ENCODE measurements around the gene UROC1. TPM values are rescaled to one million over a fixed set of nuclear protein-coding genes. Genes with fewer than 3 reads are reported as not detected.

Gene UROC1
- total RNA-seq, 1 donor from 2014 or later = not detected

DNA sequence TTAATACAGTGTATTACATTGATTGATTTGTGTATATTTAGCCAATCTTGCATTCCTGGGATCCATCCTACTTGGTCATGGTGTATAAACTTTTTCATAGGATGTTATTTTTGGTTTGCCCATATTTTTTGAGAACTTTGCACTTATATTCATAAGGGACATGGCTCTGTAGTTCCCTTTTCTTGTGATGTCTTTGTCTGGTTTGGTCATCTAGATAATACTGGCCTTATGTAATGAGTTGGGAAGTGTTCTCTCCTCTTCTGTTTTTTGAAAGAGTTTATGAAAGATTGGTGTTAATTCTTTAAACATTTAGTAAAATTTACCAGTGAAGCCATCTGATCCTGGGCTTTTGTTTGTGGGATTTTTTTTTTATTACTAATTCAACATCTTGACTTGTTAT lies 15.9 kb upstream of the UROC1 start:
- intact Hi-C loops (cut with micrococcal nuclease) = no loop called here
- Mint-ChIP-seq H3K4me3 (ENCODE audit: low read depth) (no peak overlapping the region), H3K4me1 (ENCODE audit: low read depth) (no peaks in the 10 kb centered on the region), H3K27me3 (ENCODE audit: low read depth) (peaks cover 12% of the 10 kb centered on the region), H3K27ac (no peak overlapping the region), H3K9me3 (no peaks in the 10 kb centered on the region), H3K36me3 (ENCODE audit: low read depth) (no peaks in the 10 kb centered on the region)
- DNase-seq (ENCODE audit: low spot score) = no peak

DNA sequence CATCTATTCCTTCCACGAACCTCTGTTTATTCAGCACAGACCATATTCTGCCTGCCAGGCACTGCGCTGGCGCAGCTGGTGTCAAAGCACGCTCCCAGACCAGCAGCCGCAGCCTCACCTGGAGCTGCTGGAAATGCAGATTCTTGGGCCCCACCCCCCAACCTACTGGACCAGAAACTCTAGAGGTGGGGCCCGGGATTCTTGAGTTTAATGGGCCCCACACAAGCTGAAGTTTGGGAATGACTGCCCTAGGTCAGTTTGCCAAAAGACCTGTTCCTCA lies 13.4 kb upstream of the UROC1 start:
- no peak for DNase-seq (ENCODE audit: low spot score)
- intact Hi-C loops (cut with micrococcal nuclease) = no loop called here
- H3K4me1 Mint-ChIP-seq (ENCODE audit: low read depth) = no peaks in the 10 kb centered on the region
- H3K27me3 Mint-ChIP-seq (ENCODE audit: low read depth) = peaks cover 12% of the 10 kb centered on the region
- no peaks in the 10 kb centered on the region for H3K36me3 Mint-ChIP-seq (ENCODE audit: low read depth)
- no peak overlapping the region for H3K27ac Mint-ChIP-seq
- no peak overlapping the region for H3K4me3 Mint-ChIP-seq (ENCODE audit: low read depth)
- no peaks in the 10 kb centered on the region for H3K9me3 Mint-ChIP-seq

DNA sequence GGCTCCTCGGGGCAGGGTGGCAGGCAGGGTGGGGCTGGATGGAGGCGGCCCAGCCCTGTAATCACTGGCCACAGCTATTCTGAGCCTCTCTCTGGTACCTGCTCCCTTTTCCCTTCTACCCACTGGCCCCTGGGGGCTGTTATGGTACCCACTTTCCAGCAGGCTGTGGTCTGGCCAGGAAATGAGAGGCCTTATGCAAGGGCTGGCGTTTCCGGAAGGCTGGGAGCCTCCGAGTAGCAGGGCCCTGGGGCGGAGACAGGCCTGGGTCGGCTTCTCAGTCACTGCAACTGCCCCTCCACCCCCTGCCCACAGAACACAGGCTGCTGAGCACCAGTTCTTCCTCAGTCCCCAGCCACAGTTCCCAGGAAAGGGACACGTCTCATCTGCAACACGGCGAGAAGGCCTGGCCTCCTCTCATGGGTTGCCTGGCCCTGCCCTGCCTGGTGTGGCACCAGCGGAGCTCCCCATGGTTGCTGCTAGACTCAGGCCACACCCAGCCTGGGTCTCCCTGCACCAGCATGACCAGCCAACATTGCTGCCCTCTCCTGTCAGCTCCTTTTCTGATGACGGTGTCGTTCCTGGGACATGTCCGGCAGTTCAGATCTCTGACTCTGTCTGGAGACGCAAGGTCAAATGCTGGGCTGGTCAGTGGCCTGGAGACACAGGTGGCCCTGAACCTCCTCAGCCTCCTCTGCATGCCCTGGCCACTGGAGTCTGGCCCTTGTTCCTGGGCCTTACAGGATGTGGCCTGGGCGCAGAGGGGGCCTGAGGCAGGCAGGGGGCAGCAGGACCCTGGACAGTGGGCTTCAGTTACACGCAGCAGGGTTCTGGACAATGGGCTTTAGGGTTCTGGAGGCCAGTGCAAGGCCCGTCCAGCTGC lies 12.8 kb upstream of the UROC1 start:
- no peak for DNase-seq (ENCODE audit: low spot score)
- H3K36me3 Mint-ChIP-seq (ENCODE audit: low read depth) = no peaks in the 10 kb centered on the region
- intact Hi-C loops (cut with micrococcal nuclease) = no loop called here
- no peak overlapping the region for H3K27ac Mint-ChIP-seq
- no peaks in the 10 kb centered on the region for H3K9me3 Mint-ChIP-seq
- no peak overlapping the region for H3K4me3 Mint-ChIP-seq (ENCODE audit: low read depth)
- H3K4me1 Mint-ChIP-seq (ENCODE audit: low read depth) = no peaks in the 10 kb centered on the region
- peaks cover 12% of the 10 kb centered on the region for H3K27me3 Mint-ChIP-seq (ENCODE audit: low read depth)

- H3K4me1 Mint-ChIP-seq (ENCODE audit: low read depth) = no peaks in the 10 kb centered on the region
- no peak overlapping the region for H3K27ac Mint-ChIP-seq
- H3K27me3 Mint-ChIP-seq (ENCODE audit: low read depth) = peaks cover 12% of the 10 kb centered on the region
- intact Hi-C loops (cut with micrococcal nuclease) = no loop called here
- no peak overlapping the region for H3K4me3 Mint-ChIP-seq (ENCODE audit: low read depth)
- no peaks in the 10 kb centered on the region for H3K9me3 Mint-ChIP-seq
- no peak for DNase-seq (ENCODE audit: low spot score)
- H3K36me3 Mint-ChIP-seq (ENCODE audit: low read depth) = no peaks in the 10 kb centered on the region
These were observed 12.1 kb upstream of the UROC1 start for GRCh38 chr3:126529585-126530170.

- intact Hi-C loops (cut with micrococcal nuclease) = no loop called here
- H3K36me3 Mint-ChIP-seq (ENCODE audit: low read depth) = no peaks in the 10 kb centered on the region
- H3K4me1 Mint-ChIP-seq (ENCODE audit: low read depth) = no peaks in the 10 kb centered on the region
- peaks cover 8% of the 10 kb centered on the region for H3K27me3 Mint-ChIP-seq (ENCODE audit: low read depth)
- no peaks in the 10 kb centered on the region for H3K9me3 Mint-ChIP-seq
- DNase-seq (ENCODE audit: low spot score) = no peak
- no peak overlapping the region for H3K27ac Mint-ChIP-seq
- no peak overlapping the region for H3K4me3 Mint-ChIP-seq (ENCODE audit: low read depth)
These were observed 11.4 kb upstream of the UROC1 start for GRCh38 chr3:126528800-126529541.

DNA sequence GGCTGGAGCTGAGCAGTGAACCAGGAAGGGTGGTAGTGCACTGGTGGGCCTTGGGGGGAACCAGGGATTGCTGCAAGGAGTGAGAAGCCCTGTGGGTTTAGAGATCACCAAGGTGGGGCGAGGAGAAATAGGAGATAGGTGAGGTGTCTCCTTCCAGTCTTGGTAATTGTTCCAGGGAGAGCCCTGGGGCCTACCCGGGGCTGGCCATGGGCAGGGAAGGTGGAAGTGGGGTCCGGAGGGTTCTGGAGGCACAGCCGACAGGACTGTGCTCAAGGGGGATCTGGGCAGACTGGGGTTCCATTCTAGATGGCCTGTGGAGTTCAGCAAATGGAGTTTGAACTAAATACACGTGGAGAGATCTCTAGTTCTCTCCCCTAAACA lies 10.8 kb upstream of the UROC1 start:
- intact Hi-C loops (cut with micrococcal nuclease) = no loop called here
- peaks cover 6% of the 10 kb centered on the region for H3K27me3 Mint-ChIP-seq (ENCODE audit: low read depth)
- no peak overlapping the region for H3K4me3 Mint-ChIP-seq (ENCODE audit: low read depth)
- H3K4me1 Mint-ChIP-seq (ENCODE audit: low read depth) = no peaks in the 10 kb centered on the region
- H3K36me3 Mint-ChIP-seq (ENCODE audit: low read depth) = no peaks in the 10 kb centered on the region
- DNase-seq (ENCODE audit: low spot score) = no peak
- no peaks in the 10 kb centered on the region for H3K9me3 Mint-ChIP-seq
- H3K27ac Mint-ChIP-seq = no peak overlapping the region

GRCh38 chr3:126527455-126528211 lies 10.1 kb upstream of the UROC1 start:
- DNase-seq (ENCODE audit: low spot score) = no peak
- Mint-ChIP-seq H3K36me3 (ENCODE audit: low read depth) (no peaks in the 10 kb centered on the region), H3K27ac (no peak overlapping the region), H3K9me3 (no peaks in the 10 kb centered on the region), H3K27me3 (ENCODE audit: low read depth) (peaks cover 12% of the 10 kb centered on the region), H3K4me3 (ENCODE audit: low read depth) (no peak overlapping the region), H3K4me1 (ENCODE audit: low read depth) (no peaks in the 10 kb centered on the region)
- intact Hi-C loops (cut with micrococcal nuclease) = no loop called here

DNA sequence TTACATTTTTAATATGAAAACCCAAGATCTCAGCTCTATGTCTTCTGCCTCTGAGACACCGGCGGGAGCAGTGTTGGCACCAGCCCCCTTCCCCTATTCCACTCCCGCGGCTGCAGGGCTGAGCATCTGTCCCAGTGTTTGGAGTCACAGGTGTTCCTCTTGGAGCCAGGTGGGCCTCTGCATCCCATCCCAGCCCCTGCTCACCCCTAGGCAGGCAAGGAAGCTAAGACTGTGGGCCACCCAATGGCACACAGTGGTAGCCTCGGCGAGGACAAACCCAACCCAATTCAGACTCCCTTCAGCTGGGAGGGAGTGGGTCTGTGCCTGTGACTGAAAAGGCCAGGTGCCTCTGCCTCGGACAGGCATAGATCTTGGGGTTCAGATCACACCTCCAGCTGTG lies 9.4 kb upstream of the UROC1 start:
- Mint-ChIP-seq H3K27me3 (ENCODE audit: low read depth) (peaks cover 15% of the 10 kb centered on the region), H3K36me3 (ENCODE audit: low read depth) (no peaks in the 10 kb centered on the region), H3K9me3 (no peaks in the 10 kb centered on the region), H3K4me3 (ENCODE audit: low read depth) (no peak overlapping the region), H3K4me1 (ENCODE audit: low read depth) (no peaks in the 10 kb centered on the region), H3K27ac (no peak overlapping the region)
- intact Hi-C loops (cut with micrococcal nuclease) = no loop called here
- DNase-seq (ENCODE audit: low spot score) = no peak

- intact Hi-C loops (cut with micrococcal nuclease) = no loop called here
- peaks cover 13% of the 10 kb centered on the region for H3K27me3 Mint-ChIP-seq (ENCODE audit: low read depth)
- H3K27ac Mint-ChIP-seq = no peak overlapping the region
- H3K4me1 Mint-ChIP-seq (ENCODE audit: low read depth) = no peaks in the 10 kb centered on the region
- no peak for DNase-seq (ENCODE audit: low spot score)
- H3K36me3 Mint-ChIP-seq (ENCODE audit: low read depth) = no peaks in the 10 kb centered on the region
- no peaks in the 10 kb centered on the region for H3K9me3 Mint-ChIP-seq
- no peak overlapping the region for H3K4me3 Mint-ChIP-seq (ENCODE audit: low read depth)
These were observed 9.1 kb upstream of the UROC1 start for GRCh38 chr3:126526668-126527005.

GRCh38 chr3:126525853-126526667 lies 8.5 kb upstream of the UROC1 start:
- no peak for DNase-seq (ENCODE audit: low spot score)
- intact Hi-C loops (cut with micrococcal nuclease) = no loop called here
- Mint-ChIP-seq H3K4me3 (ENCODE audit: low read depth) (no peak overlapping the region), H3K27me3 (ENCODE audit: low read depth) (peaks cover 13% of the 10 kb centered on the region), H3K4me1 (ENCODE audit: low read depth) (no peaks in the 10 kb centered on the region), H3K9me3 (no peaks in the 10 kb centered on the region), H3K27ac (no peak overlapping the region), H3K36me3 (ENCODE audit: low read depth) (no peaks in the 10 kb centered on the region)

- intact Hi-C loops (cut with micrococcal nuclease) = no loop called here
- no peak for DNase-seq (ENCODE audit: low spot score)
- H3K36me3 Mint-ChIP-seq (ENCODE audit: low read depth) = no peaks in the 10 kb centered on the region
- H3K4me1 Mint-ChIP-seq (ENCODE audit: low read depth) = no peaks in the 10 kb centered on the region
- H3K27ac Mint-ChIP-seq = no peak overlapping the region
- H3K27me3 Mint-ChIP-seq (ENCODE audit: low read depth) = peaks cover 13% of the 10 kb centered on the region
- no peak overlapping the region for H3K4me3 Mint-ChIP-seq (ENCODE audit: low read depth)
- no peaks in the 10 kb centered on the region for H3K9me3 Mint-ChIP-seq
These were observed 7.7 kb upstream of the UROC1 start for GRCh38 chr3:126525091-126525852.
